Urinary bladder (tissue), 4 donors: ENCODE measurements around the gene PCDHGA1. TPM values are rescaled to one million over a fixed set of nuclear protein-coding genes. Genes with fewer than 3 reads are reported as not detected.
A peak's percentile ranks its signal among the peaks of the same experiment; 100 is the strongest.

ENCODE experiments used
- DNase-seq: peaks from one replicate; pipeline ENCODE4 v3.0.0-alpha.2; 2015; ENCODE audit errors: extremely low spot score
- H3K27ac ChIP-seq: one replicate; pipeline ENCODE4 v1.5.1; 2013; ENCODE audit warnings: low read depth, mild to moderate bottlenecking, moderate library complexity
- H3K36me3 ChIP-seq: one replicate; pipeline ENCODE4 v1.6.1; 2013; ENCODE audit warnings: mild to moderate bottlenecking, moderate library complexity; ENCODE audit not compliant: insufficient read depth
- H3K4me1 ChIP-seq: one replicate; pipeline ENCODE4 v1.6.1; 2013; ENCODE audit warnings: mild to moderate bottlenecking, moderate library complexity; ENCODE audit not compliant: insufficient read depth
- H3K4me3 ChIP-seq: one replicate; pipeline ENCODE4 v1.5.1; 2013; ENCODE audit warnings: low read depth, low read length
- WGBS: extraction: QIAGEN DNeasy Blood & Tissue Kit; methylation state at CpG from one replicate; pipeline ENCODE4 v1.1.7; 2013; 5-methylcytosine and 5-hydroxymethylcytosine counted together
- polyA plus RNA-seq: library from polyadenylated mRNA; stranded (reverse); fragments of 200-250 nt; gene quantifications from one replicate; pipeline ENCODE4 v1.2.3, GENCODE V29; 2013
- total RNA-seq: library from RNA; depleted of rRNA; stranded (reverse); fragments of >200 nt; gene quantifications from one replicate; pipeline ENCODE4 v1.2.3, GENCODE V29; 2014
- donor health status: healthy with polysubstance abuse.
- donor health status: healthy.

PCDHGA1 gene
- total and polyA plus RNA-seq, 2 donors: 1.2 TPM

DNA sequence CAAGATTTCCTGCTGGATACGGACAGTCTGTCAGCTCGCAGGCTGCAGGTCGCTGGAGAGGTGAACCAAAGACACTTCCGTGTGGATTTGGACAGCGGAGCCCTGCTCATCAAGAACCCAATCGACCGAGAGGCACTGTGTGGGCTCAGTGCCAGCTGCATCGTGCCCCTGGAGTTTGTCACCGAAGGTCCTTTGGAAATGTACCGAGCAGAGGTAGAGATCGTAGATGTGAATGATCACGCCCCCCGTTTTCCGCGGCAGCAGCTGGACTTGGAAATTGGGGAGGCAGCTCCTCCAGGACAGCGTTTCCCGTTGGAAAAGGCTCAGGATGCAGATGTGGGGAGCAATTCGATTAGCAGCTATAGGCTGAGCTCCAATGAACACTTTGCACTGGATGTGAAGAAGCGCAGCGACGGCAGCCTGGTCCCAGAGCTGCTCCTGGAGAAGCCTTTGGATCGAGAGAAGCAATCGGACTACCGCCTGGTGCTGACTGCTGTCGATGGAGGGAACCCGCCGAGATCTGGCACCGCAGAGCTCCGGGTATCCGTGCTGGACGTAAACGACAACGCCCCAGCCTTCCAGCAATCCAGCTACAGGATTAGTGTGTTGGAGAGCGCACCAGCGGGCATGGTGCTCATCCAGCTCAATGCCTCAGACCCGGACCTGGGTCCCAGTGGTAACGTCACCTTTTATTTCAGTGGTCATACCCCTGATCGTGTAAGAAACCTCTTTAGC, 155.2 kb downstream of the PCDHGA1 start:
- peak overlapping the region; percentile 28 for H3K4me3 ChIP-seq
- H3K36me3 ChIP-seq: no peaks in the 10 kb centered on the region
- 57% methylated on average over 38 of the region's 38 CpGs for WGBS
- no peak for DNase-seq
- H3K4me1 ChIP-seq: peaks cover 2% of the 10 kb centered on the region
- H3K27ac ChIP-seq: no peak overlapping the region

DNA sequence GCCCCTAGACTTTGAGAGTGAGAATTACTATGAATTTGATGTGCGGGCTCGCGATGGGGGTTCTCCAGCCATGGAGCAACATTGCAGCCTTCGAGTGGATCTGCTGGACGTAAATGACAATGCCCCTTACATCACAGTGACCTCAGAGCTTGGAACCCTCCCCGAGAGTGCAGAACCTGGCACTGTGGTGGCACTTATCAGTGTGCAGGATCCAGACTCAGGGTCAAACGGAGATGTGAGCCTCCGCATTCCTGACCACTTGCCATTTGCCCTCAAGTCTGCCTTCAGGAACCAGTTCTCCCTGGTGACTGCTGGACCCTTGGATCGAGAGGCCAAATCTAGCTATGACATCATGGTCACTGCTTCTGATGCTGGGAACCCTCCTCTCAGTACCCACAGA, 155.8 kb downstream of the PCDHGA1 start:
- no peak for DNase-seq
- Histone ChIP-seq H3K27ac (no peak overlapping the region), H3K4me3 (no peak overlapping the region), H3K36me3 (no peaks in the 10 kb centered on the region), H3K4me1 (peaks cover 2% of the 10 kb centered on the region)
- WGBS: 88% methylated on average over 9 of the region's 9 CpGs

GRCh38 chr5:141487131-141487530, 156.8 kb downstream of the PCDHGA1 start:
- H3K27ac ChIP-seq: no peak overlapping the region
- no peaks in the 10 kb centered on the region for H3K36me3 ChIP-seq
- DNase-seq: no peak
- H3K4me3 ChIP-seq: no peak overlapping the region
- peaks cover 2% of the 10 kb centered on the region for H3K4me1 ChIP-seq
- 84% methylated on average over 7 of the region's 7 CpGs for WGBS

DNA sequence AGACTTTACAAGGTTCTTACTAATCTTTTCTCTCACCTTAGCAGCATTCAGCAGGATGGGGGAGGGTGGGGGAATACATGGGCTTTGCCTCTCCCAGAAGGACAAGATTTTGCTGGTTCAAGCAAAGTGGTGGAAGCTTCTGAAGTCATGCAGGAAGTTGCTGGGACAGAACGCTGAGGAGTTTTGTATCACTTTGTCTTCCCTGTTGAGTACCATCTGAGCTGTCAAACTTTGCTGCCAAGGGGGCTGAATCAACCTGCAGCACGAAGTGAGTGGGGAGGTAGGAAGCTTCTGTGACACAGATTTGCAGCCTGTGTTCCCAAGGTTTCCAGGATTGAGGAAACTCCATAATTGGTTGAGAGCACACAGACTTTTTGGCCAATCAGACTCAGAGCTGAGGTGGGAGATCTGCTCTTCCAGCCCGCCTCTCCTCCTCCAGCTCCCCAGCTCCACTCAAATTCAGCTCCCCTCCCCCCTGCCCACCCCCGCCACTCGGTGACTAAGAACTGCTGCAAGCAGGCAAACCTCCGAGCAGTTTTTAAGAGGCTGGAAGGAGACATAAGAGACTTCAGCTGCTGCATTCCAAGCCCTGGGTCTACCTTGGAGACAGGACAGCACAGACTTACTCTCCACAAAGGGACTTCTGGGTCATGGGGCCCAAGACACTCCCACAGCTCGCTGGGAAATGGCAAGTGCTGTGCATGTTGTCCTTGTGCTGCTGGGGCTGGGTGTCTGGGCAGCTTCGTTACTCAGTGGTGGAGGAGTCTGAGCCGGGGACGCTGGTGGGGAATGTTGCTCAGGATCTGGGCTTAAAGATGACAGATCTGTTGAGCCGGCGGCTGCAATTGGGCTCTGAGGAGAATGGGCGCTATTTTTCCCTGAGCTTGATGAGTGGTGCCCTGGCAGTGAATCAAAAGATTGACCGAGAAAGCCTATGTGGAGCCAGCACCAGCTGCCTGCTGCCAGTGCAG, 158.6 kb downstream of the PCDHGA1 start, which contains the start of gene PCDHGC5:
Gene PCDHGC5, plus strand, starts transcription at position 491 of the 971 bp plus-strand sequence. Its CDS starts 160 bp downstream, at position 651.
- WGBS: 58% methylated on average over 14 of the region's 14 CpGs
- H3K27ac ChIP-seq: no peak within 1 kb of the TSS
- DNase-seq: no peak
- H3K4me3 ChIP-seq: no peak within 1 kb of the TSS
- H3K36me3 ChIP-seq: no peaks in the 10 kb centered on the region
- no peaks in the 10 kb centered on the region for H3K4me1 ChIP-seq

GRCh38 chr5:141489841-141490240, 159.5 kb downstream of the PCDHGA1 start:
- H3K36me3 ChIP-seq: no peaks in the 10 kb centered on the region

DNA sequence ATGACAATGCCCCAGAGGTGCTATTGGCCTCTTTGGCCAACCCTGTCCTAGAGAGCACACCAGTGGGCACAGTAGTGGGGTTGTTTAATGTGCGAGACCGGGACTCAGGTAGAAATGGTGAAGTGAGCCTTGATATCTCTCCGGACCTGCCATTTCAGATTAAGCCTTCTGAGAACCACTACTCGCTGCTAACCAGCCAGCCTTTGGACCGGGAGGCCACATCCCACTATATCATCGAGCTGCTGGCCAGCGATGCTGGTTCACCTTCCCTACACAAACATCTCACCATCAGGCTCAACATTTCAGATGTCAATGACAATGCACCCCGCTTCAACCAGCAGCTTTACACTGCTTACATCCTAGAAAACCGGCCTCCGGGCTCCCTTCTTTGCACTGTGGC, 160.0 kb downstream of the PCDHGA1 start:
- no peaks in the 10 kb centered on the region for H3K36me3 ChIP-seq
- 95% methylated on average over 10 of the region's 10 CpGs for WGBS

More at GRCh38 chr5:141489841-141490240, 159.5 kb downstream of the PCDHGA1 start:
- Histone ChIP-seq H3K27ac (no peak overlapping the region), H3K4me3 (no peak overlapping the region), H3K4me1 (no peaks in the 10 kb centered on the region)
- WGBS: 89% methylated on average over 10 of the region's 10 CpGs
- no peak for DNase-seq

DNA sequence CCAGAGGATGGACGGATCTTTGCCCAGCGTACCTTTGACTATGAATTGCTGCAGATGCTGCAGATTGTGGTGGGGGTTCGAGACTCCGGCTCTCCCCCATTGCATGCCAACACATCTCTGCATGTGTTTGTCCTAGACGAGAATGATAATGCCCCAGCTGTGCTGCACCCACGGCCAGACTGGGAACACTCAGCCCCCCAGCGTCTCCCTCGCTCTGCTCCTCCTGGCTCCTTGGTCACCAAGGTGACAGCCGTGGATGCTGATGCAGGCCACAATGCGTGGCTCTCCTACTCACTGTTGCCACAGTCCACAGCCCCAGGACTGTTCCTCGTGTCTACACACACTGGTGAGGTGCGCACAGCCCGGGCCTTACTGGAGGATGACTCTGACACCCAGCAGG, 160.5 kb downstream of the PCDHGA1 start:
- no peak overlapping the region for H3K4me3 ChIP-seq
- no peak for DNase-seq
- 88% methylated on average over 13 of the region's 13 CpGs for WGBS
- no peaks in the 10 kb centered on the region for H3K36me3 ChIP-seq
- no peak overlapping the region for H3K27ac ChIP-seq
- no peaks in the 10 kb centered on the region for H3K4me1 ChIP-seq

More for the DNA sequence above, 160.0 kb downstream of the PCDHGA1 start:
- DNase-seq: no peak
- no peak overlapping the region for H3K4me3 ChIP-seq
- H3K4me1 ChIP-seq: no peaks in the 10 kb centered on the region
- H3K27ac ChIP-seq: no peak overlapping the region

- Histone ChIP-seq H3K4me3 (no peak overlapping the region), H3K36me3 (no peaks in the 10 kb centered on the region), H3K4me1 (no peaks in the 10 kb centered on the region), H3K27ac (no peak overlapping the region)
- WGBS: 63% methylated on average over 66 of the region's 66 CpGs
- no peak for DNase-seq
Observed at GRCh38 chr5:141491323-141492167, 161.2 kb downstream of the PCDHGA1 start.

DNA sequence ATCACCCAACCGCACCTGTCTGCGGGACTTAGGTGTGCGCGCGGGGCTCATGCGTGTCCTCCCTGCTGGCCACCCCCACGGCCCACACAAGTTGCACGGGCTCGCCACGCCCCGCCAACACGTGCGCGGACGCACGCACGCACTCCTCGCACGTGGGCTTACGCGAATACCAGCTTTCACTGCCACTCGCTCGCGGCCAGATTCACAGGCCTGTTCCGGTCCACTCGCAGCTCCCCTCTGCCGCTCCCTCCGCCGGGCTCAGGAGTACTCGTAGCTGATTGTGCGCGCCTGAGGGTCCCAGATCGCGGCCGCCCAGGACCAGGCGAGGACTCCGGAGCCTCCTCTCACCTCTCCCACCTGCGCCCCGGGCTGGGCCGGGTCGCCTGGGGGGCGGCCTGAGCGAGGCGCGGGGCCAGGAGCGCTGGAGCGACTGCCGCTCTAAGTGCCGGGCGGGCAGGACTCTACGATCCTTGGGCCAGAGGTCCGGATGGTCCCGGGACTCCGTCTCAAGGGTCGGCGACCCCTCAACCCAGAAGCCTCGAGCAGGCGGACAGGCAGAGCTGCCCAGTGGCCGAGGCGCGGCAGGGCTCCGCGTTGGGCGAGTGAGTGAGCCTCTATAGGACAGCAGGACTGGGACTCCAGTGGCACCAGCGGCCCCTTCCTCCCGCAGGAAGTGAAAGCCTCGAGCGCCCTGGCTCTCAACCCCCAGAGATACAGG, 162.0 kb downstream of the PCDHGA1 start:
- Histone ChIP-seq H3K27ac (no peak overlapping the region), H3K4me3 (no peak overlapping the region), H3K4me1 (no peaks in the 10 kb centered on the region), H3K36me3 (no peaks in the 10 kb centered on the region)
- 67% methylated on average over 68 of the region's 68 CpGs for WGBS
- no peak for DNase-seq

- WGBS: 70% methylated on average over 10 of the region's 10 CpGs
- H3K4me1 ChIP-seq: no peaks in the 10 kb centered on the region
- DNase-seq: no peak
- H3K36me3 ChIP-seq: no peaks in the 10 kb centered on the region
- H3K4me3 ChIP-seq: no peak overlapping the region
- no peak overlapping the region for H3K27ac ChIP-seq
Observed at GRCh38 chr5:141493500-141494422, 163.4 kb downstream of the PCDHGA1 start.

GRCh38 chr5:141494761-141495452, 164.6 kb downstream of the PCDHGA1 start:
- no peak overlapping the region for H3K27ac ChIP-seq
- H3K36me3 ChIP-seq: no peaks in the 10 kb centered on the region
- no peak for DNase-seq
- no peak overlapping the region for H3K4me3 ChIP-seq
- WGBS: 65% methylated on average over 22 of the region's 22 CpGs
- no peaks in the 10 kb centered on the region for H3K4me1 ChIP-seq
